HepG2 (cell line): ENCODE measurements around the gene CTDSP2. TPM values are rescaled to one million over a fixed set of nuclear protein-coding genes. Genes with fewer than 3 reads are reported as not detected.

Source experiments
- ATAC-seq: fragments of 200-7000 bp; cut with Tn5 transposase; 3 replicates; pipeline ENCODE4 v1.9.1; 2020; ENCODE audit warnings: mild to moderate bottlenecking, moderate library complexity
- BruUV-seq: library from RNA; stranded (reverse); fragments of 400-500 nt; replicated peaks from 2 replicates; lab custom pipeline; 2021; lab: Mats Ljungman, UMichigan
- CTCF ChIA-PET: fragments of 300-600 bp; formaldehyde crosslinking; extraction: SDS; loops from one replicate; lab custom pipeline; 2021; ENCODE audit warnings: low total read pairs, inconsistent platforms, low intra/inter-chr PET ratio; lab: Yijun Ruan, JAX
- POLR2A ChIA-PET: fragments of 350-600 bp; sonication (Branson Sonifier 250); formaldehyde crosslinking; loops from one replicate; lab custom pipeline; 2020; ENCODE audit warnings: antibody characterized with exemption, inconsistent platforms; lab: Yijun Ruan, JAX
- DNase-seq: peaks from one replicate; pipeline ENCODE4 v3.0.0-alpha.2; 2015; ENCODE audit warnings: low spot score
- FAIRE-seq: peaks from 3 replicates; lab custom pipeline; 2011; peaks lifted over from hg19 to GRCh38; lab: Jason Lieb, UNC
- H2AFZ ChIP-seq: one replicate; pipeline ENCODE4 v1.6.1; 2011; ENCODE audit warnings: low read length, inconsistent platforms
- H3K27ac ChIP-seq: fragments of 300-600 bp; 3 replicates; pipeline ENCODE4 v1.8.0; 2011; ENCODE audit warnings: mixed run types, mild to moderate bottlenecking, mixed read lengths, low read length, inconsistent platforms; ENCODE audit not compliant: insufficient read depth; ENCODE audit errors: extremely low read length
- H3K27me3 ChIP-seq, 2 experiments: fragments of 200-600 bp in 1 of 2; 2 replicates in 1 of 2; 3 replicates in 1 of 2; pipeline versions ENCODE4 v1.6.0 to v1.8.0; 2011; ENCODE audit warnings: low read length in 2 of 2, mild to moderate bottlenecking in 2 of 2, moderate library complexity in 2 of 2, inconsistent platforms in 1 of 2; ENCODE audit not compliant: insufficient read depth in 2 of 2, control insufficient read depth in 1 of 2
- H3K36me3 ChIP-seq, 2 experiments: fragments of 200-600 bp in 1 of 2; replicated peaks in 1 of 2; 2 replicates in 1 of 2; 3 replicates in 1 of 2; pipeline versions ENCODE4 v1.5.1 to v1.8.0; 2011; ENCODE audit warnings: low read length in 2 of 2, inconsistent platforms in 1 of 2; ENCODE audit not compliant: insufficient read depth in 2 of 2, control insufficient read depth in 1 of 2
- H3K4me1 ChIP-seq: 2 replicates; pipeline ENCODE4 v1.5.1; 2012; ENCODE audit warnings: low read length, inconsistent platforms; ENCODE audit not compliant: insufficient read depth
- H3K4me2 ChIP-seq: 2 replicates; pipeline ENCODE4 v1.6.0; 2011; ENCODE audit warnings: low read depth, low read length, inconsistent platforms
- H3K4me3 ChIP-seq, 3 experiments: fragments of 200-600 bp in 1 of 3; sonication (generic), shearing (Covaris generic) in 1 of 3; replicated peaks in 1 of 3; 2 replicates each; pipeline ENCODE4 v1.5.1; 2011 to 2016; ENCODE audit warnings: low read length in 3 of 3, inconsistent platforms in 2 of 3, low read depth in 2 of 3, mild to moderate bottlenecking in 2 of 3, control low read depth in 1 of 3, mixed read lengths in 1 of 3; ENCODE audit not compliant: insufficient read depth in 1 of 3
- H3K79me2 ChIP-seq: one replicate; pipeline ENCODE4 v1.6.1; 2011; ENCODE audit warnings: low read length, inconsistent platforms; ENCODE audit not compliant: insufficient read depth
- H3K9ac ChIP-seq: 2 replicates; pipeline ENCODE4 v1.6.0; 2011; ENCODE audit warnings: mild to moderate bottlenecking, low read depth, low read length, inconsistent platforms; ENCODE audit not compliant: insufficient read depth
- H3K9me3 ChIP-seq: 2 replicates; pipeline ENCODE4 v1.5.1; 2012; ENCODE audit warnings: mild to moderate bottlenecking, low read length
- H4K20me1 ChIP-seq: 2 replicates; pipeline ENCODE4 v1.6.0; 2011; ENCODE audit warnings: inconsistent platforms, mild to moderate bottlenecking, low read length, moderate library complexity; ENCODE audit not compliant: insufficient read depth
- ARID3A ChIP-seq: IDR thresholded peaks from 2 replicates; pipeline ENCODE4 v1.6.1; 2012; ENCODE audit warnings: low read depth, low read length, improper control_type of control experiment
- DMAP1 ChIP-seq: IDR thresholded peaks from 2 replicates; pipeline ENCODE4 v1.6.1; 2016
- ELF1 ChIP-seq: sonication (generic); formaldehyde crosslinking; IDR thresholded peaks from 2 replicates; pipeline ENCODE4 v1.4.0; 2020; ENCODE audit warnings: missing genetic modification reagents
- FLYWCH1 ChIP-seq: sonication (generic); formaldehyde crosslinking; IDR thresholded peaks from 2 replicates; pipeline ENCODE4 v1.8.1; 2023; ENCODE audit warnings: mild to moderate bottlenecking, missing genetic modification reagents
- KDM3A ChIP-seq: IDR thresholded peaks from 2 replicates; pipeline ENCODE4 v1.6.1; 2018; ENCODE audit warnings: low read depth, missing compliant biosample characterization
- PTBP1 ChIP-seq: fragments of 200-400 bp; formaldehyde crosslinking; IDR thresholded peaks from 2 replicates; pipeline ENCODE4 v1.6.1; 2018; ENCODE audit warnings: low read length, low read depth; ENCODE audit not compliant: poor library complexity, severe bottlenecking
- ZBTB44 ChIP-seq: sonication (generic); formaldehyde crosslinking; IDR thresholded peaks from 2 replicates; pipeline ENCODE4 v1.4.0; 2020; ENCODE audit warnings: missing genetic modification reagents
- ZNF124 ChIP-seq: sonication (generic); formaldehyde crosslinking; IDR thresholded peaks from 2 replicates; pipeline ENCODE4 v1.4.0; 2020; ENCODE audit warnings: missing genetic modification reagents
- ZNF274 ChIP-seq: sonication (generic); formaldehyde crosslinking; IDR thresholded peaks from 2 replicates; pipeline ENCODE4 v1.5.1; 2020; ENCODE audit warnings: mild to moderate bottlenecking, missing genetic modification reagents
- ZNF549 ChIP-seq: sonication (generic); formaldehyde crosslinking; IDR thresholded peaks from 2 replicates; pipeline ENCODE4 v1.5.0; 2020; ENCODE audit warnings: missing genetic modification reagents
- WGBS: methylation state at CpG from one replicate; pipeline ENCODE4 v1.1.6; 2017; ENCODE audit warnings: low lambda C conversion rate; 5-methylcytosine and 5-hydroxymethylcytosine counted together
- in situ Hi-C: cut with HindIII; loops from 2 replicates; pipeline ENCODE4 v1.10.0; 2017; ENCODE audit warnings: low pct_unique_long_range_greater_than_20kb; ENCODE audit not compliant: extremely low pct_ligation_motif_present
- intact Hi-C: fragments of 100-400 bp; cut with micrococcal nuclease; formaldehyde crosslinking; loops from one replicate; pipeline ENCODE4 v1.10.0; 2022; ENCODE audit not compliant: unreplicated experiment
- polyA plus RNA-seq, 8 experiments: library from polyadenylated mRNA; depleted of rRNA in 3 of 8; stranded (reverse) in 7 of 8; unstranded in 1 of 8; fragments of >200 nt; fragmentation: Illumina TruSeq in 4 of 8; extraction: Trizol in 4 of 8; gene quantifications; 2 replicates each; pipeline versions ENCODE4 v1.2.1 to v1.2.3, GENCODE V29; 2011 to 2016; ENCODE audit warnings: low read depth in 4 of 8, missing spikeins in 1 of 8, mixed read lengths in 1 of 8; ENCODE audit not compliant: insufficient read depth in 1 of 8
- total RNA-seq, 5 experiments: library from RNA; depleted of rRNA; stranded (reverse); fragments of >200 nt; fragmentation: Illumina TruSeq; extraction: Trizol; gene quantifications; 2 replicates each; pipeline ENCODE4 v1.2.3, GENCODE V29; 2016; ENCODE audit warnings: low read depth in 1 of 5
- TF ChIP-seq, protein P1 (sequence below): sonication (generic); formaldehyde crosslinking; IDR thresholded peaks from 2 replicates; pipeline ENCODE4 v1.8.0; 2022; ENCODE audit warnings: missing genetic modification reagents, mild to moderate bottlenecking, moderate library complexity, borderline replicate concordance

CTDSP2 gene
- total and polyA plus RNA-seq, 2 of the 13 experiments (the other 11 are each of a cell fraction or from before 2014, with no cell fraction given) = 38.1 to 82.5 TPM

- DNase-seq (no peak), FAIRE-seq (no peak), ATAC-seq (no peak)
- no peaks in the 10 kb centered on the region; a peak in 1 of 5 replicates for H3K27me3 ChIP-seq
- in situ Hi-C loops = no loop called here
- intact Hi-C loops = loop anchor here (1.0 kb wide), 1 partner anchor 124 kb away; no protein-coding TSS in a partner anchor
- no peak overlapping the region for H3K4me2 ChIP-seq
- H3K36me3 ChIP-seq = peaks cover 4 to 19% of the 10 kb centered on the region in 2 experiments
- ChIA-PET CTCF (no interaction called here), POLR2A (interaction anchor here (0.9 kb wide), 1 partner anchor 9 kb away, joined by 3 read pairs; the partner anchor contains the start of genes EEF1AKMT3 and METTL1)
- no peaks in the 10 kb centered on the region for H4K20me1 ChIP-seq
- WGBS = 98% methylated on average over 3 of the region's 3 CpGs
- H3K79me2 ChIP-seq = peaks cover 16% of the 10 kb centered on the region
- BruUV-seq = no TSS peak
- H3K4me3 ChIP-seq = no peak overlapping the region
- no peak overlapping the region for H3K9ac ChIP-seq
- H2AFZ ChIP-seq = no peak overlapping the region
- peaks cover 17% of the 10 kb centered on the region for H3K4me1 ChIP-seq
- no peaks in the 10 kb centered on the region for H3K9me3 ChIP-seq
- TF ChIP-seq ELF1 (CRISPR knock-in tag) = no peak
- TF ChIP-seq, protein P1, sequence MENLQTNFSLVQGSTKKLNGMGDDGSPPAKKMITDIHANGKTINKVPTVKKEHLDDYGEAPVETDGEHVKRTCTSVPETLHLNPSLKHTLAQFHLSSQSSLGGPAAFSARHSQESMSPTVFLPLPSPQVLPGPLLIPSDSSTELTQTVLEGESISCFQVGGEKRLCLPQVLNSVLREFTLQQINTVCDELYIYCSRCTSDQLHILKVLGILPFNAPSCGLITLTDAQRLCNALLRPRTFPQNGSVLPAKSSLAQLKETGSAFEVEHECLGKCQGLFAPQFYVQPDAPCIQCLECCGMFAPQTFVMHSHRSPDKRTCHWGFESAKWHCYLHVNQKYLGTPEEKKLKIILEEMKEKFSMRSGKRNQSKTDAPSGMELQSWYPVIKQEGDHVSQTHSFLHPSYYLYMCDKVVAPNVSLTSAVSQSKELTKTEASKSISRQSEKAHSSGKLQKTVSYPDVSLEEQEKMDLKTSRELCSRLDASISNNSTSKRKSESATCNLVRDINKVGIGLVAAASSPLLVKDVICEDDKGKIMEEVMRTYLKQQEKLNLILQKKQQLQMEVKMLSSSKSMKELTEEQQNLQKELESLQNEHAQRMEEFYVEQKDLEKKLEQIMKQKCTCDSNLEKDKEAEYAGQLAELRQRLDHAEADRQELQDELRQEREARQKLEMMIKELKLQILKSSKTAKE = no peak
- no peak for TF ChIP-seq ZNF124
- TF ChIP-seq FLYWCH1 = no peak
- TF ChIP-seq ZNF274 (CRISPR knock-in tag) = no peak
- no peak for TF ChIP-seq PTBP1
- no peak for TF ChIP-seq DMAP1 (CRISPR knock-in tag)
- no peak for TF ChIP-seq KDM3A (CRISPR knock-in tag)
- no peak for TF ChIP-seq ZNF549 (CRISPR knock-in tag)
- no peak for TF ChIP-seq ZBTB44
- TF ChIP-seq ARID3A = no peak
- no peak overlapping the region for H3K27ac ChIP-seq
Measured at GRCh38 chr12:57781244-57781643, 65.3 kb downstream of the CTDSP2 start.
